Renal cortical epithelial cell (primary cell): ENCODE data around the gene IFNAR1. TPM values are rescaled to one million over a fixed set of nuclear protein-coding genes. Genes with fewer than 3 reads are reported as not detected.

Experiments used
- DNase-seq: peaks from one replicate; pipeline ENCODE4 v3.0.0-alpha.2; 2011; ENCODE audit warnings: low read depth
- total RNA-seq: library from RNA; depleted of rRNA; stranded (reverse); fragments of >200 nt; gene quantifications from 2 replicates; pipeline ENCODE4 v1.2.3, GENCODE V29; 2014

Gene IFNAR1
- total RNA-seq, 1 donor from 2014 or later = 58.3 TPM

- DNase-seq = peak; percentile 36
These were observed 77.5 kb downstream of the IFNAR1 start for GRCh38 chr21:33402001-33402979.

DNA sequence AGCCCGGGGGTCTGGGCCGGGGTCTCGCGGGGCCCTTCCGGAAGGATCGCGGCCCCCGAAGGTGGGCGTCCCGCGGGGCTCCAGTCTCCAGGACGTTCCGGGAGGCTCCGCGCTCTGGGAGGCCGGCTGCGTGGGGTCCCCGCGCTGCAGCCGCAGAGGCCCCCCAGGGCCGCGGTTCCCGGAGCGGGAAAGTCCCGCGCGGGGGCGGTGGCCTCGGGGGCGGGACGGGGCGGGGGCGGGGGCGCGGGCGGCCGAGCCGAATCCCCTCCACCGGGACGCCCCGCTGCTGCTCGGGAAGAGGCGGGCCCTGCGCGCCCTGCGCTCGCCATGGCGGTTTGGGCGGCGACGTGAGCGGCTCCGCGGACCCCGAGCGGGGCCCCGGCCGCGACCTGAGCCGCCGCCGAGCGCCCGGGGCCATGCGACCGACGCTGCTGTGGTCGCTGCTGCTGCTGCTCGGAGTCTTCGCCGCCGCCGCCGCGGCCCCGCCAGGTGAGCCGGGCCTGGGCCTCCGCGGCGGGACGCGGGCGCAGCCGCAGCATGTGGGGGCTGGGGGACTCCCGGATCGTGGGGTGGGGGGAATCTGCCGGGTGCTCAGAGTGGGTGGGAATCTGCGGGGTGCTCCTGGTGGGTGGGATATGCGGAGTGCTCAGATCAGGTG, 78.5 kb downstream of the IFNAR1 start, which contains the start of gene IFNGR2:
IFNGR2 (plus strand) TSS at position 286 of the 658 bp plus-strand sequence; CDS start at position 417, 131 bp downstream.
- DNase-seq = no peak

GRCh38 chr21:33403786-33404585, 79.2 kb downstream of the IFNAR1 start:
- no peak for DNase-seq

DNA sequence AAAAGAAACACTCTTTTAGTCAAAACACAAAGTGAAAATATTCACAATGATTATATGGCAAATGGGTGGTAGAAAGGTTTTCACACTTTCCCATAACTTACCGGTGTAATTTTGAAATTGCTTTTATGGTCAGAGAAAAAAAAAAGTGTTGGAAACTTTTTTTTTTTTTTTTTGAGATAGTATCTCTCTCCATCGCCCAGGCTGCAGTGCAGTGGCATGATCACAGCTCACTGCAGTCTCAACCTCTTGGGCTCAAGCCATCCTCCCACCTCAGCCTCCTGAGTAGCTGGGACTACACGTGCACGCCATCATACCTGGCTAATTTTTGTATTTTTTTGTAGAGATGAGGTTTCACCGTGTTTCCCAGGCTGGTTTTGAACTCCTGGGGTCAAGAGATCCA, 81.7 kb downstream of the IFNAR1 start:
- DNase-seq = no peak

Other genes starting within 250 kb of the IFNAR1 start
- gene IFNAR2, start 95.0 kb upstream of the IFNAR1 start, total RNA-seq = 18.4 and 44.5 TPM in 2 replicates
- gene IL10RB, start 58.6 kb upstream of the IFNAR1 start, total RNA-seq = 36.1 and 41.3 TPM in 2 replicates
- gene IFNGR2, start 78.4 kb downstream of the IFNAR1 start, total RNA-seq = 57.3 and 105 TPM in 2 replicates
- gene TMEM50B, start 155.0 kb downstream of the IFNAR1 start, total RNA-seq = 44.1 and 50.8 TPM in 2 replicates
- 1.9 and 4.2 TPM in 2 replicates for gene DNAJC28, start 166.7 kb downstream of the IFNAR1 start, total RNA-seq
- 112 and 137 TPM in 2 replicates for gene GART, start 217.1 kb downstream of the IFNAR1 start, total RNA-seq
- 114 and 301 TPM in 2 replicates for gene SON, start 218.1 kb downstream of the IFNAR1 start, total RNA-seq